ENCODE results near the gene ZNF784.

ZNF784 gene

GRCh38 chr19:55641426-55642152 is 17.2 kb upstream of the ZNF784 start:
- H3K4me3 ChIP-seq (ENCODE audit: low read depth, low read length): peak overlapping the region; percentile 76
- H3K36me3 ChIP-seq (ENCODE audit: control insufficient read depth, insufficient read depth, low read length): peaks cover 16% of the 10 kb centered on the region
- peak overlapping the region; percentile 90 for H3K27ac ChIP-seq (ENCODE audit: low read depth, low read length)
- H3K9ac ChIP-seq (ENCODE audit: low read depth, low read length): peak overlapping the region; percentile 79
- H3K9me3 ChIP-seq (ENCODE audit: control insufficient read depth, insufficient read depth, low read length): no peaks in the 10 kb centered on the region
- H3K4me1 ChIP-seq (ENCODE audit: control insufficient read depth, insufficient read depth, low read length): peaks cover 8% of the 10 kb centered on the region; the same call in 1 of the 2 replicates
- H3K27me3 ChIP-seq (ENCODE audit: control insufficient read depth, insufficient read depth, low read length): no peaks in the 10 kb centered on the region

GRCh38 chr19:55640577-55641425 is 16.4 kb upstream of the ZNF784 start, which contains the start of gene ZNF580:
Gene ZNF580, plus strand, starts transcription at chr19:55641002. Its CDS starts 1,507 bp downstream, at chr19:55642509.
- Histone ChIP-seq H3K9me3 (ENCODE audit: control insufficient read depth, insufficient read depth, low read length) (no peaks in the 10 kb centered on the region), H3K27me3 (ENCODE audit: control insufficient read depth, insufficient read depth, low read length) (no peaks in the 10 kb centered on the region), H3K4me3 (ENCODE audit: low read depth, low read length) (peak within 1 kb of the TSS; percentile 76), H3K36me3 (ENCODE audit: control insufficient read depth, insufficient read depth, low read length) (peaks cover 15% of the 10 kb centered on the region), H3K27ac (ENCODE audit: low read depth, low read length) (peak within 1 kb of the TSS; percentile 90), H3K4me1 (ENCODE audit: control insufficient read depth, insufficient read depth, low read length) (peaks cover 11% of the 10 kb centered on the region), H3K9ac (ENCODE audit: low read depth, low read length) (peak within 1 kb of the TSS; percentile 79)

GRCh38 chr19:55640043-55640576 is 15.7 kb upstream of the ZNF784 start:
- no peak overlapping the region for H3K9ac ChIP-seq (ENCODE audit: low read depth, low read length)
- peaks cover 14% of the 10 kb centered on the region for H3K4me1 ChIP-seq (ENCODE audit: control insufficient read depth, insufficient read depth, low read length)
- peaks cover 8% of the 10 kb centered on the region for H3K36me3 ChIP-seq (ENCODE audit: control insufficient read depth, insufficient read depth, low read length)
- H3K4me3 ChIP-seq (ENCODE audit: low read depth, low read length): peak overlapping the region; percentile 76
- no peaks in the 10 kb centered on the region for H3K9me3 ChIP-seq (ENCODE audit: control insufficient read depth, insufficient read depth, low read length)
- H3K27me3 ChIP-seq (ENCODE audit: control insufficient read depth, insufficient read depth, low read length): no peaks in the 10 kb centered on the region
- peak overlapping the region; percentile 90 for H3K27ac ChIP-seq (ENCODE audit: low read depth, low read length)

- Histone ChIP-seq H3K27me3 (ENCODE audit: control insufficient read depth, insufficient read depth, low read length) (no peaks in the 10 kb centered on the region), H3K4me3 (ENCODE audit: low read depth, low read length) (no peak overlapping the region), H3K9me3 (ENCODE audit: control insufficient read depth, insufficient read depth, low read length) (no peaks in the 10 kb centered on the region), H3K36me3 (ENCODE audit: control insufficient read depth, insufficient read depth, low read length) (no peaks in the 10 kb centered on the region), H3K9ac (ENCODE audit: low read depth, low read length) (no peak overlapping the region), H3K27ac (ENCODE audit: low read depth, low read length) (no peak overlapping the region), H3K4me1 (ENCODE audit: control insufficient read depth, insufficient read depth, low read length) (peaks cover 14% of the 10 kb centered on the region)
These were observed 14.5 kb upstream of the ZNF784 start for GRCh38 chr19:55638864-55639359.

GRCh38 chr19:55637534-55637933 is 13.2 kb upstream of the ZNF784 start:
- no peak overlapping the region for H3K9ac ChIP-seq (ENCODE audit: low read depth, low read length)
- no peak overlapping the region for H3K27ac ChIP-seq (ENCODE audit: low read depth, low read length)
- no peaks in the 10 kb centered on the region for H3K36me3 ChIP-seq (ENCODE audit: control insufficient read depth, insufficient read depth, low read length)
- no peak overlapping the region for H3K4me3 ChIP-seq (ENCODE audit: low read depth, low read length)
- H3K4me1 ChIP-seq (ENCODE audit: control insufficient read depth, insufficient read depth, low read length): peaks cover 9% of the 10 kb centered on the region
- H3K27me3 ChIP-seq (ENCODE audit: control insufficient read depth, insufficient read depth, low read length): no peaks in the 10 kb centered on the region
- H3K9me3 ChIP-seq (ENCODE audit: control insufficient read depth, insufficient read depth, low read length): no peaks in the 10 kb centered on the region

- H3K4me1 ChIP-seq (ENCODE audit: control insufficient read depth, insufficient read depth, low read length): peaks cover 9% of the 10 kb centered on the region
- no peaks in the 10 kb centered on the region for H3K36me3 ChIP-seq (ENCODE audit: control insufficient read depth, insufficient read depth, low read length)
- no peak overlapping the region for H3K27ac ChIP-seq (ENCODE audit: low read depth, low read length)
- no peaks in the 10 kb centered on the region for H3K9me3 ChIP-seq (ENCODE audit: control insufficient read depth, insufficient read depth, low read length)
- H3K4me3 ChIP-seq (ENCODE audit: low read depth, low read length): no peak overlapping the region
- no peak overlapping the region for H3K9ac ChIP-seq (ENCODE audit: low read depth, low read length)
- H3K27me3 ChIP-seq (ENCODE audit: control insufficient read depth, insufficient read depth, low read length): no peaks in the 10 kb centered on the region
These were observed 12.4 kb upstream of the ZNF784 start for GRCh38 chr19:55636723-55637122.

- H3K4me3 ChIP-seq (ENCODE audit: low read depth, low read length): peak overlapping the region; percentile 88
- H3K27ac ChIP-seq (ENCODE audit: low read depth, low read length): no peak overlapping the region
- H3K4me1 ChIP-seq (ENCODE audit: control insufficient read depth, insufficient read depth, low read length): peaks cover 9% of the 10 kb centered on the region
- H3K36me3 ChIP-seq (ENCODE audit: control insufficient read depth, insufficient read depth, low read length): no peaks in the 10 kb centered on the region
- H3K9me3 ChIP-seq (ENCODE audit: control insufficient read depth, insufficient read depth, low read length): no peaks in the 10 kb centered on the region
- H3K27me3 ChIP-seq (ENCODE audit: control insufficient read depth, insufficient read depth, low read length): no peaks in the 10 kb centered on the region
- peak overlapping the region; percentile 91 for H3K9ac ChIP-seq (ENCODE audit: low read depth, low read length)
These were observed 11.6 kb upstream of the ZNF784 start for GRCh38 chr19:55635856-55636440.

GRCh38 chr19:55635334-55635717 is 11.0 kb upstream of the ZNF784 start:
- Histone ChIP-seq H3K36me3 (ENCODE audit: control insufficient read depth, insufficient read depth, low read length) (no peaks in the 10 kb centered on the region), H3K4me1 (ENCODE audit: control insufficient read depth, insufficient read depth, low read length) (peaks cover 8% of the 10 kb centered on the region), H3K27ac (ENCODE audit: low read depth, low read length) (peak overlapping the region; percentile 63), H3K9me3 (ENCODE audit: control insufficient read depth, insufficient read depth, low read length) (no peaks in the 10 kb centered on the region), H3K27me3 (ENCODE audit: control insufficient read depth, insufficient read depth, low read length) (no peaks in the 10 kb centered on the region), H3K9ac (ENCODE audit: low read depth, low read length) (peak overlapping the region; percentile 91), H3K4me3 (ENCODE audit: low read depth, low read length) (peak overlapping the region; percentile 88)

GRCh38 chr19:55633861-55634260 is 9.5 kb upstream of the ZNF784 start:
- Histone ChIP-seq H3K4me3 (ENCODE audit: low read depth, low read length) (no peak overlapping the region), H3K27me3 (ENCODE audit: control insufficient read depth, insufficient read depth, low read length) (no peaks in the 10 kb centered on the region), H3K27ac (ENCODE audit: low read depth, low read length) (no peak overlapping the region), H3K9ac (ENCODE audit: low read depth, low read length) (no peak overlapping the region), H3K36me3 (ENCODE audit: control insufficient read depth, insufficient read depth, low read length) (no peaks in the 10 kb centered on the region), H3K4me1 (ENCODE audit: control insufficient read depth, insufficient read depth, low read length) (peaks cover 6% of the 10 kb centered on the region), H3K9me3 (ENCODE audit: control insufficient read depth, insufficient read depth, low read length) (no peaks in the 10 kb centered on the region)

GRCh38 chr19:55632463-55632834 is 8.1 kb upstream of the ZNF784 start:
- peaks cover 6% of the 10 kb centered on the region for H3K4me1 ChIP-seq (ENCODE audit: control insufficient read depth, insufficient read depth, low read length)
- no peak overlapping the region for H3K9ac ChIP-seq (ENCODE audit: low read depth, low read length)
- no peaks in the 10 kb centered on the region for H3K36me3 ChIP-seq (ENCODE audit: control insufficient read depth, insufficient read depth, low read length)
- no peaks in the 10 kb centered on the region for H3K27me3 ChIP-seq (ENCODE audit: control insufficient read depth, insufficient read depth, low read length)
- H3K27ac ChIP-seq (ENCODE audit: low read depth, low read length): no peak overlapping the region
- no peak overlapping the region for H3K4me3 ChIP-seq (ENCODE audit: low read depth, low read length)
- H3K9me3 ChIP-seq (ENCODE audit: control insufficient read depth, insufficient read depth, low read length): no peaks in the 10 kb centered on the region

Measured in HUES48 (cell line).